ENCODE measurements around the gene THSD7B.

The THSD7B gene

GRCh38 chr2:137232076-137232475 is 466.7 kb downstream of the THSD7B start:
- H3K27me3 ChIP-seq (ENCODE audit: control insufficient read depth, insufficient read depth, low read length) = no peaks in the 10 kb centered on the region
- no peak overlapping the region for H3K4me2 ChIP-seq (ENCODE audit: low read length)

DNA sequence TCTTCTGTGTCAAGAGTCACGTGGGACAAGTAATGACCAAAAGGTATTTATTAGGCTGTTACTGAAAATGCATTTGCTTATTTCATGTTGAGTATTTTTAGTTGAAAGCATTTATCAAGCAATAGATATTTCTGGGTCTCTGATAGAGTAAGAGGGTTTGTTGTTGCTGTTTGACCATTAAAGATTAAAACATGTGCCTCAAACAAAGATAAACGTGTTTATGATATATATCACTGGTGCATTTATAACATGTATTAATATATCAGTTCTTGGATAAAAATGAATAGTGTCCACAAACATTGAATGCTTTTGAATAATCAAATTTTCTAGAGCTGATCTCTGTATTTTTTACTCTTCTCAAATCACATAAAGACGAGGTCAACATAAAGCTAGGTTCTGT is 467.7 kb downstream of the THSD7B start:
- Histone ChIP-seq H3K9ac (ENCODE audit: low read depth, low read length) (no peak overlapping the region), H3K4me3 (ENCODE audit: low read length) (no peak overlapping the region), H3K4me2 (ENCODE audit: low read length) (no peak overlapping the region), H3K9me3 (replicated peaks; ENCODE audit: low read length) (no peaks in the 10 kb centered on the region), H3K27me3 (ENCODE audit: control insufficient read depth, insufficient read depth, low read length) (no peaks in the 10 kb centered on the region), H3K4me1 (ENCODE audit: control insufficient read depth, insufficient read depth, low read length) (peaks cover 47% of the 10 kb centered on the region), H3K36me3 (ENCODE audit: insufficient read depth, low read length) (no peaks in the 10 kb centered on the region)

More at GRCh38 chr2:137232076-137232475, 466.7 kb downstream of the THSD7B start:
- Histone ChIP-seq H3K9me3 (replicated peaks; ENCODE audit: low read length) (no peaks in the 10 kb centered on the region), H3K4me3 (ENCODE audit: low read length) (no peak overlapping the region), H3K9ac (ENCODE audit: low read depth, low read length) (no peak overlapping the region), H3K36me3 (ENCODE audit: insufficient read depth, low read length) (no peaks in the 10 kb centered on the region), H3K4me1 (ENCODE audit: control insufficient read depth, insufficient read depth, low read length) (peaks cover 45% of the 10 kb centered on the region)

GRCh38 chr2:137237055-137237454 is 471.7 kb downstream of the THSD7B start:
- no peak overlapping the region for H3K4me3 ChIP-seq (ENCODE audit: low read length)
- H3K36me3 ChIP-seq (ENCODE audit: insufficient read depth, low read length) = no peaks in the 10 kb centered on the region
- H3K27me3 ChIP-seq (ENCODE audit: control insufficient read depth, insufficient read depth, low read length) = no peaks in the 10 kb centered on the region
- H3K9me3 ChIP-seq (replicated peaks; ENCODE audit: low read length) = no peaks in the 10 kb centered on the region
- peak overlapping the region; percentile 2 for H3K9ac ChIP-seq (ENCODE audit: low read depth, low read length)
- peaks cover 15% of the 10 kb centered on the region for H3K4me1 ChIP-seq (ENCODE audit: control insufficient read depth, insufficient read depth, low read length)
- H3K4me2 ChIP-seq (ENCODE audit: low read length) = no peak overlapping the region

GRCh38 chr2:137238065-137238464 is 472.7 kb downstream of the THSD7B start:
- Histone ChIP-seq H3K4me3 (ENCODE audit: low read length) (no peak overlapping the region), H3K9ac (ENCODE audit: low read depth, low read length) (no peak overlapping the region), H3K9me3 (replicated peaks; ENCODE audit: low read length) (no peaks in the 10 kb centered on the region), H3K36me3 (ENCODE audit: insufficient read depth, low read length) (no peaks in the 10 kb centered on the region), H3K27me3 (ENCODE audit: control insufficient read depth, insufficient read depth, low read length) (no peaks in the 10 kb centered on the region), H3K4me2 (ENCODE audit: low read length) (no peak overlapping the region), H3K4me1 (ENCODE audit: control insufficient read depth, insufficient read depth, low read length) (peaks cover 15% of the 10 kb centered on the region)

- no peak overlapping the region for H3K9ac ChIP-seq (ENCODE audit: low read depth, low read length)
Measured at GRCh38 chr2:137249463-137250130, 484.3 kb downstream of the THSD7B start.

GRCh38 chr2:137250401-137250800 is 485.1 kb downstream of the THSD7B start:
- Histone ChIP-seq H3K4me1 (ENCODE audit: control insufficient read depth, insufficient read depth, low read length) (peaks cover 35% of the 10 kb centered on the region), H3K4me3 (ENCODE audit: low read length) (no peak overlapping the region), H3K36me3 (ENCODE audit: insufficient read depth, low read length) (no peaks in the 10 kb centered on the region), H3K9ac (ENCODE audit: low read depth, low read length) (no peak overlapping the region), H3K4me2 (ENCODE audit: low read length) (no peak overlapping the region), H3K9me3 (replicated peaks; ENCODE audit: low read length) (no peaks in the 10 kb centered on the region), H3K27me3 (ENCODE audit: control insufficient read depth, insufficient read depth, low read length) (no peaks in the 10 kb centered on the region)

More at GRCh38 chr2:137249463-137250130, 484.3 kb downstream of the THSD7B start:
- Histone ChIP-seq H3K27me3 (ENCODE audit: control insufficient read depth, insufficient read depth, low read length) (no peaks in the 10 kb centered on the region), H3K4me1 (ENCODE audit: control insufficient read depth, insufficient read depth, low read length) (peaks cover 27% of the 10 kb centered on the region), H3K4me3 (ENCODE audit: low read length) (no peak overlapping the region), H3K9me3 (replicated peaks; ENCODE audit: low read length) (no peaks in the 10 kb centered on the region), H3K36me3 (ENCODE audit: insufficient read depth, low read length) (no peaks in the 10 kb centered on the region), H3K4me2 (ENCODE audit: low read length) (no peak overlapping the region)

DNA sequence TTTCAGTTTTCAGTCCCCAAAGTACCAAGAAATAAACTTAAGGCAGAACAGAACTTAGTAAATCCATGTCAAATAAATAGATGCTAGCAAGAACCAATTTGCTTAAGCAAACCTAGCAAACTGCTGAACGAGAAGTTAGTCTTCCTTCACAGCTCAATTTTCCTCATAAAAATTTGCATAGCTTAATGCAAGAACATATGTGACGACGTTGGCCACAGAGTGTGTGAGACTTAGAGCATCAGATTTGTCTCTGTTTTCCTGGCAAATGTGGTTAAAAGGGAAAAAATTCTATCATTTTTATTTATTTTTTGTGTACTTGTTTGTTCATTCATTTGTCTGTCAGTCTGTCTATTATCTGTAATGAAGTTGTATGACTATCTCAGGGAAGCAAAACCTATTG is 485.7 kb downstream of the THSD7B start:
- Histone ChIP-seq H3K9ac (ENCODE audit: low read depth, low read length) (no peak overlapping the region), H3K9me3 (replicated peaks; ENCODE audit: low read length) (no peaks in the 10 kb centered on the region), H3K4me3 (ENCODE audit: low read length) (no peak overlapping the region), H3K4me2 (ENCODE audit: low read length) (no peak overlapping the region), H3K4me1 (ENCODE audit: control insufficient read depth, insufficient read depth, low read length) (peaks cover 42% of the 10 kb centered on the region), H3K36me3 (ENCODE audit: insufficient read depth, low read length) (no peaks in the 10 kb centered on the region), H3K27me3 (ENCODE audit: control insufficient read depth, insufficient read depth, low read length) (no peaks in the 10 kb centered on the region)

DNA sequence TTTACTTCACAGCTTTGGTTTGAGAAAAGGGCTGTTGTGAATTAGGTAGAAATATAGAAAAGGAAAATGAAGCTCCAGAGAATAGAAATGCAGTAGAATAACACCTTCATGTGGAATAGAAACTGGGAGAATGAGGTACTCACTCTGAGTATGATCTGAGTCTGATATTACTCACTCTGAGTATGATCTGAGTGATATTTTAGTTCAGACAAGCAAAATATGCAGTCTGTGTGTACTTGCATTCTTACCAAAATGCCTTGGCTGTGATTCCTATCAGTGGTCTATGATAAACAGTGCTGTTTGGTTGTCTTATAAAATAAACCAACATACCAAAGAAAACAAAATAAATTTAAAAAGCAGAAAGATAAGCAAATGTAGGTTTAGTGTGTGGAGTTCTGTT is 487.6 kb downstream of the THSD7B start:
- Histone ChIP-seq H3K4me1 (ENCODE audit: control insufficient read depth, insufficient read depth, low read length) (peaks cover 49% of the 10 kb centered on the region), H3K36me3 (ENCODE audit: insufficient read depth, low read length) (no peaks in the 10 kb centered on the region), H3K9me3 (replicated peaks; ENCODE audit: low read length) (no peaks in the 10 kb centered on the region), H3K4me3 (ENCODE audit: low read length) (peak overlapping the region; percentile 35), H3K27me3 (ENCODE audit: control insufficient read depth, insufficient read depth, low read length) (no peaks in the 10 kb centered on the region), H3K9ac (ENCODE audit: low read depth, low read length) (peak overlapping the region; percentile 28), H3K4me2 (ENCODE audit: low read length) (peak overlapping the region; percentile 59)

DNA sequence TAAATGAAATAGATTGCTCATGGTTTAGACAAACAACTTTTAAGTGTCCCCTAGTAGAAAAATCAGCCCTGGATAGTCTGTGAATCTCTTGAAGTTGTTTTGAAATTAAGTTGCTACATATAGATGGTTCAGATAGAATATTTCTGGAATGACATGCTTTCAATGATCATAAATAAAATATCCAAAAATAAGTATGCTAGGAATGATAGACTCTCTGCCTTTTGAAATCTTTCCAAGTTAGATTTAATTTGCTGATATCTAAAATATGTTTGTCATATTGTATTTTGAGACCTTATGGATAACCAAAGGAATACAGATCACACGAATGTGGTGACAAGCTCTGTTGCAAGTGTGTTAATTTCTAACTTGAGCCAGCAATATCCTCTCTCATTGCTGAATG is 488.7 kb downstream of the THSD7B start:
- Histone ChIP-seq H3K4me1 (ENCODE audit: control insufficient read depth, insufficient read depth, low read length) (peaks cover 49% of the 10 kb centered on the region), H3K9ac (ENCODE audit: low read depth, low read length) (no peak overlapping the region), H3K4me2 (ENCODE audit: low read length) (peak overlapping the region; percentile 29)

GRCh38 chr2:137255345-137255744 is 490.0 kb downstream of the THSD7B start:
- peaks cover 47% of the 10 kb centered on the region for H3K4me1 ChIP-seq (ENCODE audit: control insufficient read depth, insufficient read depth, low read length)
- H3K4me3 ChIP-seq (ENCODE audit: low read length) = peak overlapping the region; percentile 15
- H3K9ac ChIP-seq (ENCODE audit: low read depth, low read length) = no peak overlapping the region

More for the DNA sequence above, 488.7 kb downstream of the THSD7B start:
- H3K9me3 ChIP-seq (replicated peaks; ENCODE audit: low read length) = no peaks in the 10 kb centered on the region
- no peaks in the 10 kb centered on the region for H3K27me3 ChIP-seq (ENCODE audit: control insufficient read depth, insufficient read depth, low read length)
- no peaks in the 10 kb centered on the region for H3K36me3 ChIP-seq (ENCODE audit: insufficient read depth, low read length)
- H3K4me3 ChIP-seq (ENCODE audit: low read length) = no peak overlapping the region

GRCh38 chr2:137255990-137256389 is 490.6 kb downstream of the THSD7B start:
- peak overlapping the region; percentile 23 for H3K4me2 ChIP-seq (ENCODE audit: low read length)
- H3K9me3 ChIP-seq (replicated peaks; ENCODE audit: low read length) = no peaks in the 10 kb centered on the region
- no peaks in the 10 kb centered on the region for H3K27me3 ChIP-seq (ENCODE audit: control insufficient read depth, insufficient read depth, low read length)
- no peak overlapping the region for H3K9ac ChIP-seq (ENCODE audit: low read depth, low read length)
- peaks cover 44% of the 10 kb centered on the region for H3K4me1 ChIP-seq (ENCODE audit: control insufficient read depth, insufficient read depth, low read length)
- H3K4me3 ChIP-seq (ENCODE audit: low read length) = no peak overlapping the region
- no peaks in the 10 kb centered on the region for H3K36me3 ChIP-seq (ENCODE audit: insufficient read depth, low read length)

More at GRCh38 chr2:137255345-137255744, 490.0 kb downstream of the THSD7B start:
- Histone ChIP-seq H3K9me3 (replicated peaks; ENCODE audit: low read length) (no peaks in the 10 kb centered on the region), H3K27me3 (ENCODE audit: control insufficient read depth, insufficient read depth, low read length) (no peaks in the 10 kb centered on the region), H3K4me2 (ENCODE audit: low read length) (peak overlapping the region; percentile 23), H3K36me3 (ENCODE audit: insufficient read depth, low read length) (no peaks in the 10 kb centered on the region)
